SH-SY5Y (cell line): ENCODE measurements around the gene SLC5A5.

ENCODE experiments used
- GATA2 ChIP-seq: IDR thresholded peaks from 2 replicates; pipeline ENCODE4 v1.6.1; 2011; ENCODE audit warnings: mild to moderate bottlenecking, low read depth, low read length
- GATA3 ChIP-seq: IDR thresholded peaks from 2 replicates; pipeline ENCODE4 v1.6.1; 2011; ENCODE audit warnings: low read depth, mild to moderate bottlenecking, low read length, moderate library complexity

DNA sequence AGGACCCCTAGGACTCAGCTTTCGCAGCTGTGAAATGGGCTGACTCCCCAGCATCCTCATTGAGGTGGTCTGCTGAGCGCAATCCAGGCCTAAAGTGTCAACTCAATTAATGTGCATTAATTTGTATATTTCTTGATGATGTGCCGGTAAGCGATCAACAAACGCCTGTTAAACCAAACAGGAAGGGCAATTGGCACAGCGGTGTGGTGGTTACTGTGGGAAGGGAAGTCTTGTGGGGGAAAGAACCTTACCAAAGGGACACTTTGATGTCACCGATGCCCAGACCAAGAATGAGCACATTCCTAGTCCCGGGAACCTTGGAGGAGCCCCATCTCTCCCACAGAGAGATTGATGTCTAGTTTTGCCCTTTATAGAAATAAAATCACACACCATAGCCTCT is 25.6 kb upstream of the SLC5A5 start:
- TF ChIP-seq GATA3: no peak
- no peak for TF ChIP-seq GATA2
